GM21786 (cell line): ENCODE data around the gene IFITM10.

ENCODE experiments used
- ATAC-seq: cut with Tn5 transposase; IDR thresholded peaks from one replicate; pipeline ENCODE4 v1.9.1; 2021; ENCODE audit not compliant: unreplicated experiment

IFITM10 gene

GRCh38 chr11:1742371-1742770, 8.0 kb downstream of the IFITM10 start:
- ATAC-seq = no peak

GRCh38 chr11:1741741-1742140, 8.7 kb downstream of the IFITM10 start:
- ATAC-seq = no peak

- no peak for ATAC-seq
Observed at GRCh38 chr11:1740786-1741530, 9.4 kb downstream of the IFITM10 start.

- ATAC-seq = no peak
Observed at GRCh38 chr11:1739576-1739975, 10.8 kb downstream of the IFITM10 start.

GRCh38 chr11:1738380-1738779, 12.0 kb downstream of the IFITM10 start:
- no peak for ATAC-seq

GRCh38 chr11:1737080-1737757, 13.2 kb downstream of the IFITM10 start:
- ATAC-seq = no peak

GRCh38 chr11:1736447-1736992, 13.9 kb downstream of the IFITM10 start:
- ATAC-seq = no peak

GRCh38 chr11:1735271-1735670, 15.1 kb downstream of the IFITM10 start:
- no peak for ATAC-seq

GRCh38 chr11:1734641-1735081, 15.7 kb downstream of the IFITM10 start:
- no peak for ATAC-seq

- ATAC-seq = no peak
Observed at GRCh38 chr11:1733716-1734640, 16.4 kb downstream of the IFITM10 start.

- ATAC-seq = no peak
Observed at GRCh38 chr11:1733009-1733715, 17.2 kb downstream of the IFITM10 start.

GRCh38 chr11:1732418-1733008, 17.9 kb downstream of the IFITM10 start:
- ATAC-seq = no peak

GRCh38 chr11:1731451-1732059, 18.8 kb downstream of the IFITM10 start:
- ATAC-seq = no peak

GRCh38 chr11:1730059-1730629, 20.3 kb downstream of the IFITM10 start:
- ATAC-seq = no peak

GRCh38 chr11:1729692-1730011, 20.7 kb downstream of the IFITM10 start:
- ATAC-seq = no peak

- ATAC-seq = no peak
Observed at GRCh38 chr11:1728931-1729691, 21.3 kb downstream of the IFITM10 start.

GRCh38 chr11:1728301-1728700, 22.1 kb downstream of the IFITM10 start:
- no peak for ATAC-seq

GRCh38 chr11:1727861-1728260, 22.5 kb downstream of the IFITM10 start:
- ATAC-seq = no peak
